ENCODE data around the gene TANGO2. TPM values are rescaled to one million over a fixed set of nuclear protein-coding genes. Genes with fewer than 3 reads are reported as not detected.

TANGO2 gene
- total and polyA plus RNA-seq, 2 of the 8 experiments (the other 6 are each of a cell fraction or from before 2014, with no cell fraction given), result 10.1 to 18.4 TPM

- TF ChIP-seq GTF2F1 (IDR thresholded peaks at IDR 0.05; ENCODE audit: borderline replicate concordance, low read depth, low read length), result no peak
- TF ChIP-seq NANOG (IDR thresholded peaks at IDR 0.05; ENCODE audit: insufficient read depth, low read depth, low read length, poor library complexity, severe bottlenecking), result no peak
Measured at GRCh38 chr22:19972652-19973550, 48.0 kb upstream of the TANGO2 start (continued).

All from H1 (cell line).